Effector memory CD4-positive, alpha-beta T cell (primary cell): ENCODE data around the gene GRAMD2A.

Source experiments
- DNase-seq, 3 donors: peaks; one replicate each; pipeline ENCODE4 v3.0.0-alpha.2; 2020
- H3K27ac ChIP-seq: 2 replicates; pipeline ENCODE4 v1.7.0; 2013; ENCODE audit warnings: mild to moderate bottlenecking, low read length, moderate library complexity; ENCODE audit not compliant: insufficient read depth, poor library complexity, severe bottlenecking
- H3K27me3 ChIP-seq: replicated peaks from 2 replicates; pipeline ENCODE4 v1.7.0; 2013; ENCODE audit warnings: mild to moderate bottlenecking, low read length; ENCODE audit not compliant: insufficient read depth, control insufficient read depth, poor library complexity, severe bottlenecking
- H3K36me3 ChIP-seq: 2 replicates; pipeline ENCODE4 v1.7.0; 2013; ENCODE audit warnings: mild to moderate bottlenecking, low read length, moderate library complexity; ENCODE audit not compliant: control insufficient read depth, insufficient read depth
- H3K4me1 ChIP-seq: 2 replicates; pipeline ENCODE4 v1.7.0; 2013; ENCODE audit warnings: low read length, mild to moderate bottlenecking; ENCODE audit not compliant: control insufficient read depth, insufficient read depth, poor library complexity, severe bottlenecking
- H3K4me3 ChIP-seq: 2 replicates; pipeline ENCODE4 v1.7.0; 2013; ENCODE audit warnings: low read length, low read depth, mild to moderate bottlenecking; ENCODE audit not compliant: insufficient read depth, poor library complexity, severe bottlenecking
- H3K9me3 ChIP-seq: 2 replicates; pipeline ENCODE4 v1.7.0; 2013; ENCODE audit warnings: mild to moderate bottlenecking, low read length, moderate library complexity; ENCODE audit not compliant: control insufficient read depth

GRAMD2A gene

GRCh38 chr15:72220687-72221086 lies 23.1 kb upstream of the GRAMD2A start:
- Histone ChIP-seq H3K9me3 (no peaks in the 10 kb centered on the region), H3K27me3 (no peaks in the 10 kb centered on the region), H3K27ac (peak overlapping the region; percentile 49), H3K4me3 (no peak overlapping the region), H3K36me3 (peaks cover 57% of the 10 kb centered on the region), H3K4me1 (no peaks in the 10 kb centered on the region)
- DNase-seq: no peak

GRCh38 chr15:72217216-72217615 lies 19.6 kb upstream of the GRAMD2A start:
- Histone ChIP-seq H3K4me1 (no peaks in the 10 kb centered on the region), H3K4me3 (no peak overlapping the region), H3K27ac (no peak overlapping the region), H3K27me3 (no peaks in the 10 kb centered on the region), H3K9me3 (no peaks in the 10 kb centered on the region), H3K36me3 (peaks cover 80% of the 10 kb centered on the region)
- no peak for DNase-seq

DNA sequence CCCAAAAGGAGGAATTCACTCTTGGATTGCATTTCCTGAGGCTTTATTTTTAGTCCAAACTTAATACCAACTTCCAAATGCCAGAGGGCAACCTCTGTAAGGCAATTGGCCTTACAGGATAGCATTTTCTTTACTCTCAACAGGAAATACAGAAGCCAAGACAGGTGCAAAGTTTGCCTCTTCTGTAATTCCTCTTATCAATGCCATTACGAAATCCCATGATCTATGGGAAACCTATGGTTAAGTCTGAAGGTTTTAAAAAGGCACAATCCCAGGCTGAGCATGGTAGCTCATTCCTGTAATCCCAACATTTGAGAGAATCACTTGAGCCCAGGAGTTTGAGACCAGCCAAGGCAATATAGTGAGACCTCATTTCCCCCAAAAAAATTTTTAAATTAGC lies 18.5 kb upstream of the GRAMD2A start:
- no peak for DNase-seq
- Histone ChIP-seq H3K27ac (no peak overlapping the region), H3K36me3 (peaks cover 90% of the 10 kb centered on the region), H3K27me3 (no peaks in the 10 kb centered on the region), H3K4me1 (no peaks in the 10 kb centered on the region), H3K9me3 (no peaks in the 10 kb centered on the region), H3K4me3 (no peak overlapping the region)

- Histone ChIP-seq H3K4me3 (no peak overlapping the region), H3K27me3 (no peaks in the 10 kb centered on the region), H3K9me3 (no peaks in the 10 kb centered on the region), H3K36me3 (peaks cover 93% of the 10 kb centered on the region), H3K27ac (no peak overlapping the region), H3K4me1 (no peaks in the 10 kb centered on the region)
- no peak for DNase-seq
Observed at GRCh38 chr15:72207558-72208085, 10.0 kb upstream of the GRAMD2A start.

- DNase-seq: no peak
- Histone ChIP-seq H3K9me3 (no peaks in the 10 kb centered on the region), H3K4me3 (no peak overlapping the region), H3K27ac (no peak overlapping the region), H3K4me1 (no peaks in the 10 kb centered on the region), H3K36me3 (peaks cover 93% of the 10 kb centered on the region), H3K27me3 (no peaks in the 10 kb centered on the region)
Observed at GRCh38 chr15:72206677-72207000, 9.1 kb upstream of the GRAMD2A start.

DNA sequence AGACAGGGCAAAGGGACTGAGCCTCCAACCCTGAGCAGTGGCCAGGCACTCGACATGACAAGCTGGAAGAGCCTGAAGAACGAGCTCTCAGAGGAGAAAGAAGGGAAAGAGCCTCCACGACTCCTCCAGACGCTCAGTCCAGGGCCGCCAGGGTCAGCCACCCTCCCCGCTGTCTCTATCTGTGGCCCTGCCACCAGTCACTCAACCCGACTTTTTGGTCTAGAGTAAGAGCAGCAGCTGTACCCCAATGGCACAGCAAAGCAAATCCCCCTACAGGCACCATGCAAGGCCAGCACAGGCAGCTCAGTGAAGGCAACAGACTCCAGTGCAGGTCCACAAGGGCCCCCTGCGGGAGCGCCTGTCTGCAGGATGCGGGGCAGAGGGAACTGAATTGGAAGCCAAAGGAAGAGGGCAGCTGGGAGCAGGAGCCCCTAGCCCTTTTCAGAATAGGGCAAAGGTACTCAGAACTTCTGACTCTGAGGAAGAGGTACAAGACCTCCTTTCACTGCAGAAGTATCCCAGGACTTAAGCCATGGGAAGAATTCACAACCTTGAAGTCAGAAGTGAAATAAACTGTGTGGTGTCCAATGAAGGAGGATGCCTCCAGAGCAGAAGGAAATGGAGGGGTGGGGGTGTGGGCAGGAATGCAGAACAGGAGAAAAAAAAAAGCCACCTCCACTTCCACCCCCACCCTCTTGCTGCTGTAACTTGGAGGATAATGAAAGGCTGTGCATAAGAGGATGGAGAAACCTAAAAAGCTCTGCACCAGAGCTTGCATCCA lies 8.5 kb upstream of the GRAMD2A start:
- H3K4me3 ChIP-seq: no peak overlapping the region
- H3K4me1 ChIP-seq: no peaks in the 10 kb centered on the region
- no peaks in the 10 kb centered on the region for H3K9me3 ChIP-seq
- H3K36me3 ChIP-seq: peaks cover 94% of the 10 kb centered on the region
- H3K27me3 ChIP-seq: no peaks in the 10 kb centered on the region
- DNase-seq: no peak
- no peak overlapping the region for H3K27ac ChIP-seq

DNA sequence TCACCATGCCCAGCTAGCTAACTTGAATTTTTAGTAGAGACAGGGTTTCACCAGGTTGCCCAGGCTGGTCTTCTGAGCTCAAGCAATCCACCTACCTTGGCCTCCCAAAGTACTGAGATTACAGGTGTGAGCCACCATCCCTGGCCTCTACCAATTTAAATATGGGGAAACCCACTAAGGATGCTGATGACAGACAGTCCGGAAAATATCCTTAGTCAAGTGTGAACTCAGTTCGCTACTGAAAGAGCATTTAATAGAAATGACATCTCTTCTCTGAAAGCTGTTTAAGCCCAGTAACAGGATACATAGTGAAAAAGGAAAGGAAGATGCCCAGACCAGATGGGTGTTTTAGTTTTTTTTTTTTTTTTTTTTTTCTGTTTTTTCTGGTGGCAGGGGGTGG lies 7.7 kb upstream of the GRAMD2A start:
- no peak for DNase-seq
- Histone ChIP-seq H3K4me1 (no peaks in the 10 kb centered on the region), H3K9me3 (no peaks in the 10 kb centered on the region), H3K4me3 (no peak overlapping the region), H3K27ac (no peak overlapping the region), H3K36me3 (peaks cover 96% of the 10 kb centered on the region), H3K27me3 (no peaks in the 10 kb centered on the region)

DNA sequence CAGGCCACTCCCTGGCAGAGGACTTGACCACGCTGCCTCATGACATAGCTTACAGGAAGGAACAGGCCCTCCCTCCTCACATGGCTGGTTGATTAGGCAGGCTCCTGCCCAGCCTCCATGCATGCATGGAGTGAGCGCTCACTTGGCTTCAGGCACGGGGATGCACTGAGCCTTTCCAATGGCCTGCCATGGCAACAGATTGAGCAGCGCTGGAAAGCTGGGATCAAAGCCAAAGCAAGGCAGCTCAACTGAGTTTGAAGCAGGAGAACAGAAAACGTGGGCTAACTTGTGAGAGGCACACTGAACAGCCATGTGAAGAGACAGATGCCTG lies 5.9 kb upstream of the GRAMD2A start:
- H3K4me3 ChIP-seq: no peak overlapping the region
- no peaks in the 10 kb centered on the region for H3K9me3 ChIP-seq
- peaks cover 98% of the 10 kb centered on the region for H3K36me3 ChIP-seq
- no peak overlapping the region for H3K27ac ChIP-seq
- H3K4me1 ChIP-seq: no peaks in the 10 kb centered on the region
- no peaks in the 10 kb centered on the region for H3K27me3 ChIP-seq
- DNase-seq: no peak

DNA sequence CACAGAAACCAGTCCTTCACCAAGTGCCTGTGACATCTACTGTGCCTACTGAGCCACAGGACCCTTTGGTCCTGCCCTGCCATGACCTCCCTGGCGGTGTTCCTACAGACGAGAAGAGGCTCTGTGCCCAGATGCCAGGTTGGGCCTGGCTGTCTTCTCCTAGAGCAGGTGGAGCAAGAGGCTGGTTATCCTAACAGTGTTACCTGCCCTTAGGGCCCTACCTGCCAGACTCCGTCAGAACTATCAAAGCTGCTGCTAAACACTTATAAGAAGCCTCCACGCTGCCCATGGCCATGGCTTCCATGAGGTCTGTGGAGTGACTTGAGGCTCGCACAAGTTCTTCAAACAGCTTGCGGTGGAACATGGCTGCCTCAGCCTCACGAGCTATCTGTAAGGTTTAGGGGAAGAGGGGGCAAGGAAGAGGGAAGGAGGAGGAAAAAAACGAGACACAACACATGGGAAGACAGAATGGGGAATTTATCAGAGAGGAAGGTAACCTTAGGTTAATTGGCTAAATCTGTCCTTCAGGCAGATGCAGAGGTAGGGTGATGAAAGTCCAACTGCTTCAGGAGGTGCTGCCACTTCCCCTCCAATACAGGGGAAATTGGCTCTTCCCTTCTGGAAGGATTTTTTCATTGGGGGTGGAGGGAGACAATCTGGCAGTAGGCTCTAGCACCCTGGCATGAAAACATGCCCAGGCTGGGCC lies 5.4 kb upstream of the GRAMD2A start:
- Histone ChIP-seq H3K36me3 (peaks cover 95% of the 10 kb centered on the region), H3K9me3 (no peaks in the 10 kb centered on the region), H3K27ac (no peak overlapping the region), H3K4me3 (no peak overlapping the region), H3K27me3 (no peaks in the 10 kb centered on the region), H3K4me1 (no peaks in the 10 kb centered on the region)
- DNase-seq: no peak

DNA sequence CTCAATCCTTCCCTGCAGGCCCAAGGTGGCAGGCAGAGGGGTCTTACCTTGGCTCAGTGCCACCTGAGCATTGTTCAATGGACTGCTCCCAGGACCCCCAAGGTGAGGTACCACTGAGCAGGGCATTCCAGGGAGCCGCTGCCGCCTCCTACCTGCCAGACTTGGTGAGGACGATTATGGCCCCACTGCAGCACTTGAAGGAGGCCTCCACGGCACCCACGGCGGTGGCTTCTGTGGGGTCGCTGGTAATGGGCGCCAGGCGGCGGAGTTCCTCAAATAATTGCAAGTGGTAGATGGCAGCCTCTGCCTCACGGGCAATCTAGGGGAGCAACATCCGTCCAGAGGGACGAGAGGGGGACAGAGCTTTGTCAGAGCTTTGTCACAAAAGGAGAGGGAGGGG lies 4.7 kb upstream of the GRAMD2A start:
- H3K27me3 ChIP-seq: peaks cover under 1% of the 10 kb centered on the region
- H3K36me3 ChIP-seq: peaks cover 89% of the 10 kb centered on the region
- no peak overlapping the region for H3K27ac ChIP-seq

More for the DNA sequence above, 4.7 kb upstream of the GRAMD2A start:
- Histone ChIP-seq H3K9me3 (no peaks in the 10 kb centered on the region), H3K4me3 (no peak overlapping the region), H3K4me1 (no peaks in the 10 kb centered on the region)
- no peak for DNase-seq
